ENCODE measurements around the gene TTC4. TPM values are rescaled to one million over a fixed set of nuclear protein-coding genes. Genes with fewer than 3 reads are reported as not detected.
A peak's percentile ranks its signal among the peaks of the same experiment; 100 is the strongest.

Gene TTC4
- total RNA-seq, 1 experiment from 2014 or later: 12.6 TPM

GRCh38 chr1:54782156-54782555 lies 66.5 kb downstream of the TTC4 start:
- no peak for DNase-seq (ENCODE audit: low spot score)

- DNase-seq (ENCODE audit: low spot score): no peak
These were observed 66.9 kb downstream of the TTC4 start for GRCh38 chr1:54782588-54782987.

GRCh38 chr1:54784066-54784465 lies 68.4 kb downstream of the TTC4 start:
- DNase-seq (ENCODE audit: low spot score): no peak

GRCh38 chr1:54786778-54787177 lies 71.1 kb downstream of the TTC4 start:
- no peak for DNase-seq (ENCODE audit: low spot score)

- DNase-seq (ENCODE audit: low spot score): no peak
These were observed 71.9 kb downstream of the TTC4 start for GRCh38 chr1:54787604-54788003.

GRCh38 chr1:54788459-54788858 lies 72.8 kb downstream of the TTC4 start:
- no peak for DNase-seq (ENCODE audit: low spot score)

GRCh38 chr1:54791880-54792522 lies 76.3 kb downstream of the TTC4 start:
- peak; percentile 80 for DNase-seq (ENCODE audit: low spot score)

Other genes with a start within 250 kb of the TTC4 start
- 23.4 and 24.4 TPM in 2 replicates for gene ACOT11, start 167.6 kb upstream of the TTC4 start, total RNA-seq (2014; rRNA removed; shearing (Covaris generic))
- not detected in 2 replicates for gene FAM151A, start 92.3 kb upstream of the TTC4 start, total RNA-seq (2014; rRNA removed; shearing (Covaris generic))
- gene MROH7, start 74.1 kb upstream of the TTC4 start, total RNA-seq (2014; rRNA removed; shearing (Covaris generic)): 0.15 and 0.23 TPM in 2 replicates
- 6.4 and 7.2 TPM in 2 replicates for gene PARS2, start 48.7 kb downstream of the TTC4 start, total RNA-seq (2014; rRNA removed; shearing (Covaris generic))
- gene TTC22, start 85.5 kb downstream of the TTC4 start, total RNA-seq (2014; rRNA removed; shearing (Covaris generic)): 26.7 and 27.6 TPM in 2 replicates
- gene DHCR24, start 171.3 kb downstream of the TTC4 start, total RNA-seq (2014; rRNA removed; shearing (Covaris generic)): 316 and 325 TPM in 2 replicates